SU-DHL-6 (cell line): ENCODE data around the gene FAM114A1.

Experiments used
- H2AFZ ChIP-seq: fragments of 200-600 bp; sonication (generic); 2 replicates; pipeline ENCODE4 v1.6.1; 2014; ENCODE audit warnings: low read depth, mild to moderate bottlenecking, moderate library complexity, mixed read lengths, antibody characterized with exemption, low read length; ENCODE audit not compliant: severe bottlenecking
- H3F3A ChIP-seq: fragments of 200-600 bp; shearing (Covaris generic); 2 replicates; pipeline ENCODE4 v1.6.0; 2016; ENCODE audit warnings: antibody characterized with exemption, mild to moderate bottlenecking; ENCODE audit not compliant: insufficient read depth
- H3K27ac ChIP-seq: fragments of 200-600 bp; sonication (generic); 2 replicates; pipeline ENCODE4 v1.5.1; 2016; ENCODE audit warnings: low read depth, mild to moderate bottlenecking, low read length, moderate library complexity, mixed read lengths
- H3K27me3 ChIP-seq: fragments of 200-600 bp; sonication (generic), shearing (Covaris generic); 2 replicates; pipeline ENCODE4 v1.6.0; 2014; ENCODE audit warnings: mild to moderate bottlenecking, low read length
- H3K36me3 ChIP-seq: fragments of 200-600 bp; sonication (generic); 2 replicates; pipeline ENCODE4 v1.6.1; 2014; ENCODE audit warnings: mild to moderate bottlenecking, low read length, mixed read lengths
- H3K4me2 ChIP-seq: fragments of 300-600, 200-600 bp; shearing (Covaris generic), sonication (generic); 2 replicates; pipeline ENCODE4 v1.6.0; 2014; ENCODE audit warnings: low read length, low read depth, mild to moderate bottlenecking; ENCODE audit not compliant: poor library complexity, severe bottlenecking
- H3K4me3 ChIP-seq: fragments of 200-600 bp; sonication (generic); 2 replicates; pipeline ENCODE4 v1.5.1; 2014; ENCODE audit warnings: antibody characterized with exemption, low read length, mild to moderate bottlenecking, mixed read lengths; ENCODE audit not compliant: insufficient read depth, poor library complexity, severe bottlenecking
- H3K79me2 ChIP-seq: fragments of 200-600 bp; sonication (generic); 2 replicates; pipeline ENCODE4 v1.6.1; 2014; ENCODE audit warnings: mild to moderate bottlenecking, low read length, moderate library complexity; ENCODE audit not compliant: insufficient read depth
- H3K9ac ChIP-seq: fragments of 200-600 bp; sonication (generic); 2 replicates; pipeline ENCODE4 v1.7.0; 2014; ENCODE audit warnings: mild to moderate bottlenecking, low read length
- H3K9me2 ChIP-seq: fragments of 200-600 bp; sonication (generic); replicated peaks from 2 replicates; pipeline ENCODE4 v1.6.1; 2014; ENCODE audit warnings: low read length; ENCODE audit not compliant: insufficient read depth
- H3K9me3 ChIP-seq: fragments of 200-600 bp; sonication (generic); 2 replicates; pipeline ENCODE4 v1.6.1; 2014; ENCODE audit warnings: low read length, mixed read lengths; ENCODE audit not compliant: insufficient read depth
- H4K20me1 ChIP-seq: fragments of 200-600 bp; sonication (generic); 2 replicates; pipeline ENCODE4 v1.6.1; 2014; ENCODE audit warnings: low read depth, mild to moderate bottlenecking, antibody characterized with exemption, low read length, moderate library complexity, mixed read lengths
- CTCF ChIP-seq: fragments of 200-600 bp; sonication (generic); IDR thresholded peaks from one replicate; pipeline ENCODE4 v1.5.1; 2017; ENCODE audit warnings: antibody characterized with exemption, mild to moderate bottlenecking, low read length, moderate library complexity; ENCODE audit not compliant: insufficient read depth, poor library complexity, severe bottlenecking
- EZH2phosphoT487 ChIP-seq: fragments of 200-600 bp; sonication (generic), shearing (Covaris generic); conservative IDR thresholded peaks from 2 replicates; pipeline ENCODE4 v1.6.1; 2018; ENCODE audit warnings: mild to moderate bottlenecking, antibody characterized with exemption, low read length, moderate library complexity, mixed read lengths

The FAM114A1 gene

GRCh38 chr4:38924353-38924752, 56.7 kb downstream of the FAM114A1 start:
- Histone ChIP-seq H3K27me3 (no peaks in the 10 kb centered on the region), H3K9me2 (no peaks in the 10 kb centered on the region), H4K20me1 (no peaks in the 10 kb centered on the region), H2AFZ (no peak overlapping the region), H3K9ac (no peak overlapping the region), H3K9me3 (no peaks in the 10 kb centered on the region), H3K4me2 (no peak overlapping the region), H3F3A (no peaks in the 10 kb centered on the region), H3K79me2 (no peaks in the 10 kb centered on the region), H3K4me3 (no peak overlapping the region), H3K36me3 (no peaks in the 10 kb centered on the region), H3K27ac (no peak overlapping the region)
- TF ChIP-seq CTCF (no peak), EZH2phosphoT487 (no peak)

GRCh38 chr4:38925492-38926413, 58.1 kb downstream of the FAM114A1 start:
- Histone ChIP-seq H4K20me1 (no peaks in the 10 kb centered on the region), H3K27me3 (no peaks in the 10 kb centered on the region), H3K79me2 (no peaks in the 10 kb centered on the region), H3K9ac (no peak overlapping the region), H3K4me3 (no peak overlapping the region), H3F3A (no peaks in the 10 kb centered on the region), H3K9me2 (no peaks in the 10 kb centered on the region), H2AFZ (no peak overlapping the region), H3K36me3 (no peaks in the 10 kb centered on the region), H3K4me2 (no peak overlapping the region), H3K27ac (no peak overlapping the region), H3K9me3 (no peaks in the 10 kb centered on the region)
- no peak for TF ChIP-seq EZH2phosphoT487
- no peak for TF ChIP-seq CTCF

- no peaks in the 10 kb centered on the region for H3K27me3 ChIP-seq
- H3K9me3 ChIP-seq, result no peaks in the 10 kb centered on the region
- no peak overlapping the region for H3K9ac ChIP-seq
- H3K9me2 ChIP-seq, result no peaks in the 10 kb centered on the region
- no peaks in the 10 kb centered on the region for H3K79me2 ChIP-seq
- no peaks in the 10 kb centered on the region for H4K20me1 ChIP-seq
- H3K4me3 ChIP-seq, result no peak overlapping the region
- H3K4me2 ChIP-seq, result no peak overlapping the region
- H3F3A ChIP-seq, result no peaks in the 10 kb centered on the region
- no peak for TF ChIP-seq CTCF
- no peak for TF ChIP-seq EZH2phosphoT487
- H3K27ac ChIP-seq, result no peak overlapping the region
- H2AFZ ChIP-seq, result no peak overlapping the region
- H3K36me3 ChIP-seq, result no peaks in the 10 kb centered on the region
These were observed 59.3 kb downstream of the FAM114A1 start for GRCh38 chr4:38926896-38927295.
